Transverse colon (tissue), 3 donors: ENCODE data around the gene ZDHHC9.

Experiments
- CTCF ChIP-seq, 5 experiments: fragments of 200-600 bp in 3 of 5; fragments of 450-650 bp in 2 of 5; sonication (generic) in 3 of 5; IDR thresholded peaks; 1 replicate in 2 of 5; 2 replicates in 3 of 5; pipeline ENCODE4 v1.5.1; 2016 to 2017; ENCODE audit warnings: antibody characterized with exemption in 5 of 5, inconsistent platforms in 3 of 5, mild to moderate bottlenecking in 2 of 5, moderate library complexity in 1 of 5
- EP300 ChIP-seq: sonication (generic); formaldehyde crosslinking; IDR thresholded peaks from one replicate; pipeline ENCODE4 v1.6.1; 2017; ENCODE audit warnings: antibody characterized with exemption, low read depth
- POLR2A ChIP-seq: fragments of 450-650 bp; IDR thresholded peaks from one replicate; pipeline ENCODE4 v1.6.1; 2016; ENCODE audit warnings: antibody characterized with exemption, mild to moderate bottlenecking, moderate library complexity

GRCh38 chrX:129793604-129794191, 50.0 kb downstream of the ZDHHC9 start:
- TF ChIP-seq CTCF (IDR thresholded peaks at IDR 0.05) (no peak), POLR2A (no peak), EP300 (no peak)
